Right renal pelvis (tissue), 4 donors: ENCODE data around the gene LGALS12. TPM values are rescaled to one million over a fixed set of nuclear protein-coding genes. Genes with fewer than 3 reads are reported as not detected.
"Not testable (repeated sequence)": the region's sequence is repeated elsewhere in the genome, so short reads cannot be mapped to it uniquely, and the experiment has no call there.

Source experiments
- DNase-seq, 4 donors: peaks; one replicate each; pipeline ENCODE4 v3.0.0-alpha.2; 2013; ENCODE audit warnings: low read depth in 4 of 4, low spot score in 3 of 4, missing footprints in 1 of 4
- polyA plus RNA-seq, 4 donors: library from polyadenylated mRNA; unstranded; fragments of 120-200 nt; gene quantifications; one replicate each; pipeline ENCODE4 v1.2.1, GENCODE V29; 2013; ENCODE audit not compliant: insufficient read length in 4 of 4

LGALS12 gene
- polyA plus RNA-seq, 4 donors = 0.12 to 0.14 (median 0.14) TPM

DNA sequence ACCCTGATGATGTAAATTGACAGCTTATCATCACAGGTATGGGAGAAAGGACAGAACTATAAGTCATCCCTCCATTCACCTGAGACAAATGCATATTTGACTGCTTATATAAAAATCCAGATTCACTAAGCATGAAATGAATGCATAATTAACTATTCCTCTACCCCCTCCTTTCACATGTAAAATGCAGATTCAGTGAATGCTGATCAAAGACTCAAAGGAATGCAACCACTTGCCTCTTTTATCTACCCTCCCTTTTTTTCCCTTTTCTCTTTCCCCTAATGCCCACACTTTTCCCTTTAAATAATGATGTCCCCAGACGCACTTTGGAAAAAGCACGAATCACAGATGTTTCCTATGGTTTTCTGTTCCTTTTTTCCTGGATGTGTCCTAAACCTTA lies 26.2 kb downstream of the LGALS12 start:
- DNase-seq = no peak

GRCh38 chr11:63532799-63533475 lies 27.1 kb downstream of the LGALS12 start:
- no peak for DNase-seq

DNA sequence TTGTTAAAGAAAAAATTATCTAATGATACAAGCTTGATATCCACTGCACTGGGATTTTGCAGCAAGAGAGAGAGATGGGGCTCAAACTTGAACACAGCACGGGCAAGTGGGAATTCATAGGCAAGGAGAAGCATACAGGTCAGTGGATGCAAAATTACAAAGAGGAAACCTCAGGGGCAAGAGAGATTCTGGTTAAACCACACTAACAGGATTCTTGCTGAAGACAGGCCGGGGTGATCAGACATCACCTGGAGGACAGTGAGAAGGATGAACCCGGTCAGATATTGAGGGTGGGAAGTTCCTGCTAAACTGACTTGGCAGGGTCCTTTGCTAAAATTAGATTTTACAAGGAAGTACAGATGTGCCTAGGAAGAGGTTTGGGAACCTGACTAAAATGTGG lies 28.2 kb downstream of the LGALS12 start:
- DNase-seq = no peak

GRCh38 chr11:63534895-63535461 lies 29.1 kb downstream of the LGALS12 start:
- DNase-seq = no peak

DNA sequence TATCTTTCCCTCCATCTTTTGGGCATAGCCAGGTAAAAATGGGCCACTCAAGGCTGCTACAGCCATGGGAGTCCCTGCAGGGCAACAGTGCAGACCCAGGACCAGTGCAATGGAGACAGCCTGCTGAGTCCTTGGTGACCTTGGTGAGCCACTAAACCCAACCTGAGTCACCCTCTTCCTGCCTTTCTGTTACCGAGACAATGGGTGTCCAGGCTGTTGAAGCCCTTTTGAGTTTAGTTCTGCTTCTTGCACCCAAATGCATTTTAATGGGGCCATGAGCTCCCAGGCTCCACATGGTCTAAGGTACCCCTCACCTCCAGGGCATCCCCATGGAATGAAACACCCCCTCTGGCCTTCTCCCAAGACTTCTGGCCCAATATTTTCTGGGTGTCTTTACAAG lies 29.9 kb downstream of the LGALS12 start:
- DNase-seq = no peak

GRCh38 chr11:63536669-63537292 lies 30.9 kb downstream of the LGALS12 start, which contains the start of gene PLAAT4:
TSS of gene PLAAT4 (plus strand) at chr11:63536808. CDS start at chr11:63536869, 61 bp downstream.
- peak in 1 of 4 donors; percentile 36 for DNase-seq

DNA sequence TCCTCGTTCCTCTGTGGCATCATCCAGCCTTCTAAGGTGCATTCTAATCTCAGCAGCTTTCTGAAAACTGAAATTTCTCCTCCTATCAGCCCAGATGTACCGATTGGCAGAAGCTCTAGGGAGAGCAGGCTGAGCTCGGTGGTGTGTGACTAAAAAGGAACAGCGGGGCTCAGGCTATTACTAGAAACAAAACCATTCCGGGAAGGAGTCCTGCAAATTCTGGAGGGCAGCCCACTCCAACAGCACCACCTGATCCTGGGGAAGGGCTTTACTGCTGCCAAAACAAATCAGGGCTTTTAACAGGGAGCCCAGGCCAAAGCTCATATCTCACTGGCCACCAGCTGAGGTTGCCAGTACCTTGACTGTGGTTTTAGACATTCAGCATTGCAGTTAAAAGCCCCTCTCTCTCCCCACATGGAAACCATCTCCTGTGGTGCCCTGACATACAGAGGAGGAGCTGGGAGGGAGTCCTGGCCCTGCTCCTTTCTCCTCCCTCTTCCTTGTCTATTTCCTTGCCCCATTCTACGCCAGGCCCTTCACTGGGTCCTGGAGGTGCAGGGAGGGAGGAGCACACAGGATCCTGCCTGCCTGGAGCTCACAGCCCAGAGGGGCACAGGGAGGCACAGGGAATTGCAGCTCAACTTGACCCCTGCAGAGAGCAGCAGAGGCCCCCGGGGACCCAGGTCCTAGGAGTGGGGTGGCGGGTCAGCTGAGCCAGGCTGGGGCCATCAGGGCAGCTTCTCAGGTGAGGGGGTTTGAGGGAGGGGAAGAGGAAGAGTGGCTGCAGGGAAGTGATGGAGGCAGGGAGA lies 31.6 kb downstream of the LGALS12 start:
- DNase-seq = no peak

DNA sequence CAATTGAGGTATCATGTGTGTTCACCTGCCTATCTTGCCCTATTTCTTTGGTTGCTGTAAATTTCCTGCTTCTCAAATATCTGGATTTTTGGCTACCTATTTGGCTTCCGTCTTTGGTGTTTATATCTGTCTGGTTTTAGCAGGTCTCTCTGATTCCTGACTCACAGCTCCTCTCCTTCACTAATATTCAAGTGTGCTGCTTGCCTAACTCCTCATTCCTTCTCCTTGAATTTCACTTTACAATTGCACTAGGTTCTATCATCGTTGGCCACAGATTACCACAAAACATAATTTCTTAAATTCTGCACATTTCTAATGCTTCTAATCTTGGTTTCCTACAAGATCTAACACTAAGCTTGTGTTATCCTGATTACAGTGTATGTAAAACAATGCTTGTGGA lies 36.6 kb downstream of the LGALS12 start:
- not testable (repeated sequence) for DNase-seq

GRCh38 chr11:63543711-63544110 lies 37.8 kb downstream of the LGALS12 start:
- DNase-seq = no peak

DNA sequence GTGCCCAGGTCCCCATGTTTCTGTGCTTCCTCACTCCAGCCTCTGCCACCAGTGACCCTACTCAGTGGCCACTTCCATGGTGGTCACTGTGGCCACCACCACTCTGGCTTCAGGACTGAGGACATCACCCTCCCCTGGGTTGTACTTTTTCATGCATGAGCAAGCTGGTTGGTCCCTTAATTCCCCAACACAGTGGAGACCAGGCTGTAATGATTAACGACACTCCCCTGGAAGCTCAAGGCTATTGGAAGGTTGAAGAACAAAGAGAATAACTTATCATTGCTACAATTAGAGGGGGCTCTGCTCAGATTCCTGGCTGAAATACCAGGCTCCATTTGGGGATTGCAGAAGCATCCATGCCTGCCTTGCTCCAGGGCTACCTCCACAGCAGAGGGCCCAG lies 41.2 kb downstream of the LGALS12 start:
- no peak for DNase-seq

- DNase-seq = no peak
Observed at GRCh38 chr11:63548178-63548577, 42.3 kb downstream of the LGALS12 start.

GRCh38 chr11:63549411-63549810 lies 43.5 kb downstream of the LGALS12 start:
- DNase-seq = no peak

DNA sequence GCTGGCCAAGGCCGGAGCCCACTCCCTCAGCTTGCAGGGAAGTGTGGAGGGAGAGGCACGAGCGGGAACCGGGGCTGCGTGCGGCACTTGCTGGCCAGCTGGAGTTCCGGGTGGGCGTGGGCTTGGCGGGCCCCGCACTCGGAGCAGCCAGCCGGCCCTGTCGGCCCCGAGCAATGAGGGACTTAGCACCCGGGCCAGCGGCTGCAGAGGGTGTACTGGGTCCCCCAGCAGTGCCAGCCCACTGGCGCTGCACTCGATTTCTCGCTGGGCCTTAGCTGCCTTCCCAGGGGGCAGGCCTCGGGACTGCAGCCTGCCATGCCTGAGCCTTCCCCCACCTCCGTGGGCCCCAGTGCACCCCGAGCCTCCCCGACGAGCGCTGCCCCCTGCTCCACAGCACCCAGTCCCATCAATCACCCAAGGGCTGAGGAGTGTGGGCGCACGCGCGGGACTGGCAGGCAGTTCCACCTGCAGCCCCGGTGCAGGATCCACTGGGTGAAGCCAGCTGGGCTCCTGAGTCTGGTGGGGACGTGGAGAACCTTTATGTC lies 44.3 kb downstream of the LGALS12 start:
- DNase-seq = not testable (repeated sequence)

- DNase-seq = no peak
Observed at GRCh38 chr11:63551091-63551888, 45.4 kb downstream of the LGALS12 start.

DNA sequence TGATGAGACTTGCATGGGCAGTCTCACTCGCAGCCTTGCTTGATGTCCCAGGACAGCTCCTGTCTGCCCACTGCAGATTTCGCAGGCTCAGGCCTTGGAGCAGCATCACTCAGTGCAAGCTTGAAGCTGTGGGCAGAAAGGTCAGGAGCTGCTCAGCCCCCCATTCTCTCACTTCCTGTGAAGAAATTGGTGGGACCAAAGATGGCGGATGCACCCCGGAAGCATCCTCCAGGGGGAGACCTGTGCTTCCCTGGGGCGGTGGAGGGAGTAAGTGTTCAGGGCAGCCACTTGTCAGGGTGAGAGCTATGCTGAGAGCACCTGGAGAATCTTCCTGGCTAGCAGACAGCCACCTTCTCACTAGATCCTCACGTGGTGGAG lies 46.0 kb downstream of the LGALS12 start:
- DNase-seq = no peak

DNA sequence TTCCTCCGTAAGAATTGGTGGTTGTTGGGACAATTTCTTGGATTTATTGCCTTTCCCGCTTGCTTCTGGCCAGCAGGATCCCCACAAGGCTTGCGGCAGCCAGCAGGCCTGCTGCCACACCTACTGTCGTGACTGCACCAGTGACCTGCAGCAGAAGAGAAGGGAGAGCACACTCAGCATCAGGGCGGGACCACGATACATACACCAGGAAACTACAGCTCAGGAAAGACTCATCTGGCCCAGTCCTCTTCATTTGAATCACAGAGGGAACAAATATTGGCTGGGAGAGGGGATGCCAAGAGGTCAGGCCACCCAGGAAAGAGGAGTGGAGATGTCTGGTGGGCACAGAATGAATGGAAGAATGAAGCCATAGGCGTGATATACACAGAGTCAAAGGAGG lies 47.0 kb downstream of the LGALS12 start:
- DNase-seq = no peak

GRCh38 chr11:63553759-63554158 lies 47.9 kb downstream of the LGALS12 start:
- no peak for DNase-seq

DNA sequence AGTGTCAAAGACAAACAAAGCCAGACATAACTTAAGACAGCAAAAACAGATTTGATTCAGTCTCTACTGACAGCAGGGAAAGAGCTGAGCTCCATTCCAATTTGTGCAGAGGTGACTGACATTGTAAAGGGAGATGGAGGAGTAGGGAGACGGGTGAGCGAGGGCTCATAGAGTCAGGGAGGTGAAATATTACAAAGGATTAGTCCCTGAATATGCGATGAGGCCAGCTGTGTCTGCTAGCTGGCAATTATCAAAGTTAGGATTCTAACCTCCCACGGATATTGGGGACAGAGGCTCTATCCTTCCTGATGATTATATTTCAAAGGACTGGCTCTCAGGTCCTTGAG lies 49.0 kb downstream of the LGALS12 start:
- no peak for DNase-seq

GRCh38 chr11:63556404-63557013 lies 50.6 kb downstream of the LGALS12 start:
- no peak for DNase-seq

- no peak for DNase-seq
Observed at GRCh38 chr11:63557570-63557969, 51.7 kb downstream of the LGALS12 start.
